NCI-H748 (cell line): ENCODE data around the gene SPATS2.
"Not testable (repeated sequence)": the region's sequence is repeated elsewhere in the genome, so short reads cannot be mapped to it uniquely, and the experiment has no call there.

ENCODE experiments used
- DNase-seq: peaks from one replicate; lab custom pipeline; 2025; ENCODE audit not compliant: unreplicated experiment; lab: John Stamatoyannopoulos, UW

The SPATS2 gene

DNA sequence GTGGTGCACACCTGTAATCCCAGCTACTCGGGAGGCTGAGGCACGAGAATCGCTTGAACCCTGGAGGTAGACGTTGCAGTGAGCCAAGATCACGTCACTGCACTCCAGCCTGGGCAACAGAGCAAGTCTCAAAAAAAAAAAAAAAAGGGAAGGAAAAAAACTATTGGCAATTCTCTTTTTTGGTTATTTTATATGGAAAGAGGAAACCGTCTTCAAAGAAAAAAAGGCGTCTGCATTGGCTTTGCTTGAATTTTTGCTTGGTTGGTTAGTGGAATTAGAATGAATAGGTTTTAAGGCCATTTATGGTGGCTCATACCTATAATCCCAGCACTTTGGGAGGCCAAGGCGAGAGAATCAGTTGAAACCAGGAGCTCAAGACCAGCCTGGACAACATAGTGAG is 142.4 kb downstream of the SPATS2 start:
- not testable (repeated sequence) for DNase-seq

DNA sequence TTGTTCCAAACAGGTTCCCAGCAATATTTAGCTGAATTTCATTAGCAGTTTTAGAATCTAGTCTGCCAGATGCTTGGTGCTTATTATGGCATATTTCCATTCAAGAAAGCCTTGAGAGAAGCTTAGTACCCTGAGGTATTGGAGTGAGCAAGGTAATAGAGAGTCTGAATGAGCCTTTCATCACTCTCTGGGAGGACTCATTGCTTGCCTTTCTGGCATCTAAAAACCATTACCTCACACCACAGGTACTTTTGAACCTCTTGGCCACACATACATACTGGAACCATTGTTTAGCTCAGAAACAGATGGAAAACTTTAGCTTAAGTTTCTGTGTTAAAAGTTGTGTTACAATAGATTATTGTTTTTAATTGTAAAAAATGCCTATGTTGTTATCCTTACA is 144.1 kb downstream of the SPATS2 start:
- DNase-seq: no peak

DNA sequence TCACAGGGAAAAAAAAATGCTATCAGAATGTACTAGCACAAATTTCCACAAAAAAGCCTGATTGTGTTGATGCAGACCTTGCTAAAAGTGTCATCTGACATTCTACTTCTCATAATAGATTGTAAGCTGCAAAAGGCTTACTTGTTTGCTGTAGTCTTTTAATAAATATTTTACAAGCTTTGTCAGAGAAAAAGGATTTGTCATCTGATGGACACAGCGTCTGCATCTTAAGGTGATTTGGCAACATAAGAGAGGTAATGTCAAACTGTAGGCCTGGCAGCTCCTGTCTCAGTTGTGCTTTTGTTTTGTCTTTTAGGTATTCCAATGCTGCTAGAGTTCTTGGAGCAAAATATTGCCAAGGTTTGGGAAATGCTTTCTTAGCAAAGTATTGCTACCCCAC is 145.3 kb downstream of the SPATS2 start:
- DNase-seq: no peak

DNA sequence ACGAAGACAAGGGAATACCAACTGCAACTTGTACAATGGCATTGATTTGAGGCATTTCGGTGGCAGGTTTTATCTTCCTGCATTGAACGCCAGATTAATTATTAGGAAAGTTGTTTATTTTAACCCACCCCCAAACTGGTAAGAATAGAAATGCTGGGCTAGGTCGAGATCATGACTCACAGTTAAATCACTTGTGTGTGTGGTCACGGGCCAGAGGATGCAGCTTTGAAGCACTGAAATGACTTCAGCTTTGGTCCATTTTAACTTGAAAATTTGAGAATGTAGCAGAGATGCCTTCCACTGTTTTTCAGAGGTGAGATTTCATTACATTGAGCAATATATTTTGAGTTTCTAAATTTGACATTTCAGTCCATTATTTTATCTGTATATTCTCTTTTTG is 148.0 kb downstream of the SPATS2 start:
- no peak for DNase-seq

DNA sequence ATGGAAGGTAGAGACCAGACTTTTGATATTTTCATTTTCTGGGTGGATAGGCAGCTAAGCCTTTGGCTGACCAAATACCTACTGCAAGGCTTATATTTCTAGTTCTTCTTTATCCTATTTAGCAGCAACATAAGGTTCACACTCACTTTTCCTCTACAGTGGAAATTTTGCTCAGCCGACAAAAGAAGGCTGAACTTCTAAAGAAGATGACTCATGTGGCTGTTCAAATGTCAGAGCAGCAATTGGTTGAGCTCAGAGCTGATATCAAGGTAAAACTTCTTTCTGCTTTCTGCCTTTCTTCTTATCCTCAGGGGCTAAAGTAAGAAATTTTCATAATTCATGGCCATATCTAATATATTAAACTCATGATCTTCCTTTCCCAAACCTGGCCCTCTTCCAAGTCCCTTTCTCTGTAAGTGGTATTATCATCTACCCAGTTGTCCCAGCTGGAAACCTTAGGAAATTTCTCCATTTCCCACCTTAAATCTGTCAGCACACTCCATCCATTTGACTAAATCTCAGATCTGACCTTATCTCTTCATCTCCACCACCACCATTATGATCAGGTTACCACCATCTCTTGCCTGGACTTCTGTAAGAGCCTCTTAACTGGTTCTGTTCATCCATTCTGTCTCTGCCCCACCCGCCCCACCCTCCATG is 151.8 kb downstream of the SPATS2 start:
- no peak for DNase-seq

DNA sequence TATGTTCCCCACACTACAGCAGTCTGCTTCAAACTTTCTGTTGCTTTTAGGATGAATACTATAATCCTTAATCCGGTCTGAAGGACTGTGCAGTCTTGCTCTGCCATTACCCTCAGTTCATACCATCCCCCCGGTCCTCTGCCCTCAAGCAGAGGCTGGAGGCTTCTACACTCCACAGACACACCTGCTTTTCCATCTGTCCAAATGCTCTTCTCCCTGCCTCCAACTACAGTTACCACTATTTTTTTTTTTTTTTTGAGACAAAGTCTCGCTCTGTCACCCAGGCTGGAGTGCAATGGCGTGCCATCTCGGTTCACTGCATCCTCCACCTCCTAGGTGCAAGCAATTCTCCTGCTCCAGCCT is 152.3 kb downstream of the SPATS2 start:
- no peak for DNase-seq

DNA sequence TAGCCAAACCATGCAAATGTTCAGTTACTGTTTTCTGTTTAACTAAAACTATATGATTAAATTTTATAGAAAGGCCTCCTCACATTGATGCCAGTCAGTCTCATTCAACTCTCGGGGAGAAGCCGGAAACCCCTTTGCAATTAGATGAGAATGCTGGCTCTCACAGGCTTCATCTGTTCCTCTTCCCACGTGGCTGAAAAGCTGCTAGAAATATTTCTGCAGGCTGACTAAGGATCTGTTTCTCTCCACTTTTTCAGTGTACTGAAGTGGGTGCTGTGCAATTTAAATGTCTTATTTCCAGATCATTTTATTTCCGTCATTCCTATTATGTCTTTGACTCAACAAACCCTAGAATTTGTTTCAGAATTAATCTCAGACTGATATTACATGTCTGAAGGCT is 154.1 kb downstream of the SPATS2 start:
- no peak for DNase-seq

DNA sequence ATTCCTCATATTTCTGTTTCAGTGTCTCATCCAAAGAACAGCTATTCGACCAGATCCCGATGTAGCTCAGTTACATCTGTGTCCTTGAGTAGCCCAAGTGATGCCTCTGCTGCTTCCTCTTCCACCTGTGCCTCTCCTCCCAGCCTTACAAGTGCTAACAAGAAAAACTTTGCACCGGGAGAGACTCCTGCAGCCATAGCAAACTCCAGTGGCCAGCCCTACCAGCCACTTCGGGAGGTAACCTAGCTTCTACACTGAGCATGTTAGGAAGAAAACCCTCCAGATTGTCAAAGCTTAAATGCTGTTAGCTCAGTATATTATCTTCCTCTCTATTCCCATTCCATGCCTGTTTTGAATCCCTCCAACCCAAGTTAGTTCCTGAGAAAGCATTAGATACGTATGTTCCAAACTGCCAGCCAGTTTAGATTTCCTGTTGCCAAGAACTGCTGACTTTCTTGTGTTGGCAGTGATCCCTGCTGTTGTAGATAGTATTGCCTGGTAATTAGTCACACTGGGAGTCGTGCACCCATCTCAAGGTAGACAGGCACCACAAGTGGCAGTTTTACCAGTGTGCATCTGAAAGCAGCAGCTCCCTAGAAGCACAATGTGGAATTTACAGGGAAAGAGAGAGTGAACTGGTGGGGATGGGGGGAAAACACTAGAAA is 157.5 kb downstream of the SPATS2 start:
- no peak for DNase-seq

DNA sequence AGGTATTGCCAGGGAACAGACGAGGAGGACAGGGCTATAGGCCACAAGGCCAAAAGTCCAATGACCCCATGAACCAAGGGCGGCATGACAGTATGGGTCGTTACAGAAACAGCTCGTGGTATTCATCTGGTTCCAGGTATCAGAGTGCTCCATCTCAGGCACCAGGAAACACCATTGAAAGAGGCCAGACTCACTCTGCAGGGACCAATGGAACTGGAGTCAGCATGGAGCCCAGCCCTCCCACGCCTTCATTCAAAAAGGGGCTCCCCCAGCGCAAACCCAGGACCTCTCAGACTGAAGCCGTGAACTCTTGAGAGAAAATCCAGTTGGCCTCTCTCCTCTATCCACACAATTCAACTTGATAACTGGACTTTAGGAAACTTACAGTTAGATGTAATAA is 158.7 kb downstream of the SPATS2 start:
- DNase-seq: no peak

DNA sequence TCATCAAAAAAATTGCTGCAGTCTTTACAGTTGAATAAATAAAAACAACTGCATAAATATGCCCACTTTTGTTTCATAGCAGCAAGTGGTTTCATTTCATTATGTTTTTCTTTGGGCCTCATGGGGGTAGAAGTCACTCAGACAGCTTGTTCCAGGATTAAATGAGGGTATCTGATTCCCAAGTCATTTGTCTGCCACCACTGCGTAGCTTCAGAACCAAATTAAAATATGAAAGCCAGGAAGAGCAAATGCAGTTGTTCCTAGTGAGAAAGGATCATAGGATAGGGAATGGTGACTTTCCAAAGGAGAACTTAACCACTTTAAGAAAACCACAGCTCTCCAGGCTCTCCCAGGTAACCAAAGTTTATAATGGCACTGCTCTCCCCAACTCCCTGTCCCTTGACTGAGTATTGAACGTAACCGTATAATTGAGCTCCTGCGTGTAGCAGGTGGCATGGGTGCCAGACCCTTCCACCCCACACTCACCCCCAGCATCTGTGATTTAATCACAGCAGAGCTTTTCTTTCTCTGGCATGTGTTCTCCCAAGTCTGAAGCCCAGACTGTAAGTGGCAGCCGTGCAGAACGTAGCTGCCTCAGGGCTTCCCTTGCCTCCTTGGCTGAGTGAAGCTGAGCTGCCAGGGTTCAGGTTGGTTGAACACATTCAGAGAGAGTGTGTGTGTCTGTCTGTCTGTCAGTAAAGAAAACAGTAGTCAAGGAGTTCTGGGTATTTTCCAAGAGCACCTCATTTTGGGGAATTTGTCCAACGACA is 160.3 kb downstream of the SPATS2 start:
- DNase-seq: no peak

DNA sequence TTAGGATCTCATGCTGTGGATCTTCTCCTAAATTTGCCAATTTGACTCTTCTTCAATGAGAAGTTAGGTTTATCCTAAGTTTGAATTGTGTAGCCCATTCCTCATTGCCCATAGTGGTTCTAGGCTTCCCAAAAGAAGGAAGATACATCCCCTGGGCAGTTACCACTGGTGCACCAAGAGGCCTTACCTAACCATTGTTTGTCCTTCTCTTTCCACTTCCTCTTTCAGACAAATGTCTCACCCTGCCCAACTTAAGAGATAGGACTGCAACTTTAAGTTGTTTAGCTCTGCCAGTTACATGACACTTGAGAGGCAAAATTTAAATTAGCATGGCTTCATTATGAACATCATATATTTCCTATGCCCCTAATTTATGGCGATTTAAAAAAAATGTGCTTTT is 162.2 kb downstream of the SPATS2 start:
- DNase-seq: no peak

DNA sequence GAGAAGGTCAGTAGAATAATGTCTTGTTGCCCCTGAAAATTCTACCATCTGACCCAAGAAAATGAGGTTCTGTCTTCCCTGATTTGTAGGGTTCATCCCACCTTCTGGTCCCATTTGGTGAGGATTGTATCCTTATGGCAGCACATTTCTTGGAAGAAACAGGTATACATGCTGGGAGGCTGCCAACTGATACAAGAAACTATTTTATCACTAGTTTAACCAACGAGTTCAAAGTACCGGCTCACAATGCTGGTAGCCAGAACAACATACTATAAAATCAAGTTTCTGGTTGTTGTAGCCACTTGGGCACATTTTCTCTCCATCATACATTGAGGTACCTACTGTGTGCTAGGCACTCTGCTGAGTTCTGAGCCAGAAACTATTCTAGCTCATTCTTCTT is 164.5 kb downstream of the SPATS2 start:
- DNase-seq: no peak

DNA sequence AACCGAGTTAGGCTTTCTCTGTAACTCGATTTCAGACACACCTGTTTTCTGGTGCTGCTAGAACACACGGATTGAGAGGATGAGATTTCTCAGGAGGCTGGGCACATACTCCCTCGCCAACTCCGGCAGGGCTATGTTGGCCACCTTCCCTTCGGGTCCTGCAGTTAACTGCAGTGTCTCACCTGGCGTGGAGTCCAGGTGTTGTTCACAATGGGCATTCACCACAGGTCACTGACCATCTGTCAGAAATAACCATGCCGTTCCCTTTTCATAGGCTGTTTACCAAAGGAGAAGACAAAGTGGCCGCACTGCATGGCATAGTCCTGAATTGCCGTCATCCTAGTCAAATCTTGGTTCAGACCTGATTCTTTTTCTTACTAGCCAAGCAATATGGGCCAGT is 166.1 kb downstream of the SPATS2 start:
- peak; percentile 84 for DNase-seq

DNA sequence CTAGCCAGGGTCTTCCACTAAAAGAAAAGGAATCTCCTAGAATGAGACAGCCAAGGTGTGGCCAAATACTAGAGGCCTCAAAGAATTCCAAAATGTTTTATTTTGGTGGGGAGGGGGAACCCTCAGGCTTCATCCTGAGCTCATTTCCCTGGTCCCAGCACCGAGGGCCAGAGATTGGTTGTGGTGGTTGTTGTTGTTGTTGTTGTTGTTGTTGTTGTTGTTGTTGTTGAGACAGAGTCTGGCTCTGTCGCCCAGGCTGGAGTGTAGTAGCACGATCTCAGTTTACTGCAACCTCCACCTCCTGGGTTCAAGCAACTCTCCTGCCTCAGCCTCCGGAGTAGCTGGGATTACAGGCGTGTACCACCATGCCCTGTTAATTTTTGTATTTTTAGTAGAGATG is 166.9 kb downstream of the SPATS2 start:
- not testable (repeated sequence) for DNase-seq

DNA sequence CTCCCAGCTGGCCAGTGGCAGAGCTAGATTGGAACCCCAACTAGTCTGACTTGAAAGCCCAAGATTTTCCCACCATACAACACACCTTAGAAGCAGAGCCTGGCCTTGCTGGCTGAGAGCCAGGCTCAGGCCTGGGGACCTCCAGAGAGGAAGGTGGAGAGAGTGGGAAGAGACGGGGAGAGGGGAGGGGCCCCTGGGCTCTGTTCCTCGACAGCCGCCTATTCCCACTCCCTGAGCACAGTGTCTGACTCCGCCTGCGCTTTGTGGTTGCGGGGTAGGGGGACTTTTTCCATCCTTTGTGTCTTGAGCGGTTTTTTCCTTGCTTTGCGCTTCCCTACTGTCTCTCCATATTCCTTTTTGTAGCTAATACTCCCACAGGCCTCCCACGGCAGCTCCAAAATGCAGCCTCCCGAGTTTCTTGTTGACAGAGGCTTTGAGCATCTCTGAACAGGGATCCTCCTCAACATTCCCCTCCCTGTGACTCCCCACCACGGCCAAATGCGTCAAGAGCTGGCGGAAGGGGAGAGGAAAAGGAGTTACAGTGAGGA is 167.5 kb downstream of the SPATS2 start:
- DNase-seq: peak; percentile 14

DNA sequence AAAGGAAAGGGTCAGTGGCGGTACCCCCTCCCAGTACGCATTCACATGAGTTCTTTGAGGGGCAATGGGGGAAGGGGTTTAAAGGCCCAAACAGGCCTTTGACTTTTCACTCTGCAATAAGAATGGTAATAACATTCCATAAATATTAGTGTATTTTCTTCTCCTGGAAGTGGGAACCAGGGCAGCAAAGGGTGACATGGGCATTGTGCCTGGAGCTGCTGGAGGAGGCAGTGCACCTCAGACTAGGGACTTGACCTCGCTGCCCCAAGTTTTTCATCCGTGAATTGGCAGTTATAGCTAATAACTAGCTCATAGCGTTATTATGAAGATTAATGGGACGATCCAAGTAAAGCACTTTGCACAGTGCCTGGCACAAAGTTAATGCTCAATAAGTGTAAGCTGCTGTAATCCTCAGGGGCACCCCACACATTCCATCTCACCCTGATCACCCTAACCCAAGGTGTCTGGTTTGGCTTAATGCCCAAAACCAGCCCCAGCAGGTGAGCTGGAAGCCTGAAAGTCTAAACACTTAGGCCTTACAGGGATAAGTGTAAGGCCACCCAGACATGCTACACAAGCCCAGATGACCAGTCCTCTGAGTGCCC is 168.8 kb downstream of the SPATS2 start:
- DNase-seq: no peak

DNA sequence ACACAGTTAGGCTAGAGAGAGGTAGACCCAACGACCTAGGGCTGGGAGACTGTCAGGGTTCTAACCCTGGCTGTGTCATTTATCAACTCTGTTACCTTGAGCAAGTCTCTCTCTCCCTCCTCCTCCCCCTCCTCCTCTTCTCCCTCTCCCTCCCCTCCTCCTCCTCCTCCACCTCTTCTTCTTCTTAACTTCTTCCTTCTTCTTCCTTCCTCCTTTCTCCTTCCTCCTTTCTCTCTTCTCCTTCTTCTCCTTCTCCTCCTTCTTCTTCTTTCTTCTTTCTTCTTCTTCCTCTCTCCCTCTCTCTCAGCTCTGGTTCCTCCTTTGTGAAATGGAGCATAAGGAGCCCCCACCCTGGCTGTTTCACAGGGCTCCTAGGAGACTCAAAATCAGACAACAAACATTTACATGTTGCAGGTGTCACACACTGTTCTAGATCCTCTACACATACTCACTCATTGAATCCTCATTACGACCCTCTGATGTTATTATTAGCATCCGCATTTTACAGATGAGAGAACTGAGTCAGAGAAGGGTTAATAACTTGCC is 169.3 kb downstream of the SPATS2 start:
- no peak for DNase-seq

DNA sequence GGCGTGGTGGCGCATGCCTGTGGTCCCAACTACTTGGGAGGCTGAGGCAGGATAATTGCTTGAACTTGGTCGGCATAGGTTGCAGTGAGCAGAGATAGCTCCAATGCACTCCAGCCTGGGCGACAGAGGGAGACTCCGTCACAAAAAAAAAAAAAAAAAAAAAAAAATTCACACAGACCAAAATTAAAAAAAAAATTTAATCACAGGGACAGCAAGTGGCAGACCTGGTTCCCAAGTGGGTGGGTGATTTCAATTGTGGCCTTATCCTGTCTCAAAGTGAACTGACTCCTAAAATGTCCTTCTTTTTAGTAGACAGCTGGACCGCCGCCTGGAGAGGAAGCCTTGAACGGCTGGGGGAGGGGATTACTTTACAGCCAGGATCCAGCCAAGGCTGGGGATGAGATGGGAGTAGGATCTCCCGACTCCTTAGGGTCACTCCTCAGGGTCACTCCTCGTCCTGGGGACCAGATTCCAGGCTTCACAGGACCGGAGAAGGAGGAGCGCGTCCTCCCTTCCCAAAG is 170.0 kb downstream of the SPATS2 start:
- DNase-seq: no peak

DNA sequence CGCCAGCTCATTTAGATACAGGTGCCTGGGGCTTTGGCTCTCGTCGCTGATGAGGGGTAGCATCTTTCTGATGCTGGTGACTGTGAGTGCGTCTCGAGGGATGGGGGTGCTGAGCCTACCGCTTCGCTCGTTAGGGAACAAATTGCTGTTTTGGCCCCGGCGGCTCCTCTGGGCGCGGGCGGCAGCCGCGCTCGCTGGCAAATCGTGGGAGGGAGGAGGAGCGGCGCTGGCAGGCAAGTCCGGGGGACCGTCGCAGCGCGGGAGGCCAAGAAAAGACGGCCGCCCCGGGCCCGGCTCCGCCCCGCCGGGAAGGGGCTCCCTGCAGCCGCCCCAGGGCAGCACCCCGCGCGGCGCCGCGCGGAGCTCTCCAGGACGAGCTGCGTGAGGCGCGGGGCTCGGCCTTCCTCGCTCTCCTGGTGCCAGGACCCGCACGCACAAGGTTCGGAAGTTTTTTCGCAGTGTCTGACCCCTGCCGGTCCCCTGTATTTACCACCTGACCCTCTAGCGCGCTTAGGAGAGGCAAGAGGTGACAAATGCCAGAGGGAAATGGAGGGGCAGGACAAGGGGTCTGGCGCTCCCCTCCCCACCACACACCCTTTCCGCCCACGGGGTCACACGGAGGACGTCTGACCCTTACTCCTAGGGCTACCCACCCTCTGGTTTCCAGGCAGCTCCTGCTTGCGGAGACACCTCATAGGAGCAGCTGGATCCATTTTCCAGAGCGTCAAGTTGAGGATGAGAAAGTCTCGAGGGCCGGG is 170.7 kb downstream of the SPATS2 start:
- peak; percentile 64 for DNase-seq
